HFFc6 (cell line): ENCODE measurements around the gene PRKAG2. TPM values are rescaled to one million over a fixed set of nuclear protein-coding genes. Genes with fewer than 3 reads are reported as not detected.

ENCODE experiments used
- DNase-seq: peaks from one replicate; pipeline ENCODE4 v3.0.0-alpha.2; 2018
- H3K27ac Mint-ChIP-seq: 2 replicates; pipeline ENCODE4 v1.8.0; 2020; ENCODE audit warnings: mild to moderate bottlenecking, mixed read lengths
- H3K27me3 Mint-ChIP-seq: 2 replicates; pipeline ENCODE4 v1.8.0; 2021; ENCODE audit warnings: mild to moderate bottlenecking, moderate library complexity, mixed read lengths; ENCODE audit not compliant: insufficient read depth
- H3K36me3 Mint-ChIP-seq: 2 replicates; pipeline ENCODE4 v1.8.0; 2021; ENCODE audit warnings: low read depth, mixed read lengths
- H3K4me1 Mint-ChIP-seq: 2 replicates; pipeline ENCODE4 v1.8.0; 2020; ENCODE audit warnings: low read depth, mixed read lengths
- H3K4me3 Mint-ChIP-seq: 2 replicates; pipeline ENCODE4 v1.8.0; 2020; ENCODE audit warnings: mild to moderate bottlenecking, moderate library complexity, mixed read lengths
- H3K9me3 Mint-ChIP-seq: 2 replicates; pipeline ENCODE4 v1.8.0; 2020; ENCODE audit warnings: mild to moderate bottlenecking, mixed read lengths
- total RNA-seq, 6 experiments: library from RNA; stranded (reverse); fragmentation: NEBNext Ultra II Directional; extraction: Animal tissue kit (Norgen Biotek cat#: 25700); gene quantifications; 2 replicates in 1 of 6; 3 replicates in 5 of 6; pipeline ENCODE4 v1.2.3, GENCODE V29; 2021
- TF ChIP-seq, protein P1 (sequence below): fragments of 200-600 bp; sonication (generic); IDR thresholded peaks from 2 replicates; pipeline ENCODE4 v1.5.0; 2021; ENCODE audit warnings: antibody characterized with exemption, mild to moderate bottlenecking

PRKAG2 gene
- total RNA-seq, 6 experiments from 2014 or later = 15.1 to 19.2 (median 18.4) TPM

- H3K27ac Mint-ChIP-seq = no peak overlapping the region
- no peaks in the 10 kb centered on the region for H3K9me3 Mint-ChIP-seq
- H3K4me1 Mint-ChIP-seq = no peaks in the 10 kb centered on the region
- H3K36me3 Mint-ChIP-seq = no peaks in the 10 kb centered on the region
- H3K27me3 Mint-ChIP-seq = peaks cover 50% of the 10 kb centered on the region
- no peak for DNase-seq
- TF ChIP-seq, protein P1, sequence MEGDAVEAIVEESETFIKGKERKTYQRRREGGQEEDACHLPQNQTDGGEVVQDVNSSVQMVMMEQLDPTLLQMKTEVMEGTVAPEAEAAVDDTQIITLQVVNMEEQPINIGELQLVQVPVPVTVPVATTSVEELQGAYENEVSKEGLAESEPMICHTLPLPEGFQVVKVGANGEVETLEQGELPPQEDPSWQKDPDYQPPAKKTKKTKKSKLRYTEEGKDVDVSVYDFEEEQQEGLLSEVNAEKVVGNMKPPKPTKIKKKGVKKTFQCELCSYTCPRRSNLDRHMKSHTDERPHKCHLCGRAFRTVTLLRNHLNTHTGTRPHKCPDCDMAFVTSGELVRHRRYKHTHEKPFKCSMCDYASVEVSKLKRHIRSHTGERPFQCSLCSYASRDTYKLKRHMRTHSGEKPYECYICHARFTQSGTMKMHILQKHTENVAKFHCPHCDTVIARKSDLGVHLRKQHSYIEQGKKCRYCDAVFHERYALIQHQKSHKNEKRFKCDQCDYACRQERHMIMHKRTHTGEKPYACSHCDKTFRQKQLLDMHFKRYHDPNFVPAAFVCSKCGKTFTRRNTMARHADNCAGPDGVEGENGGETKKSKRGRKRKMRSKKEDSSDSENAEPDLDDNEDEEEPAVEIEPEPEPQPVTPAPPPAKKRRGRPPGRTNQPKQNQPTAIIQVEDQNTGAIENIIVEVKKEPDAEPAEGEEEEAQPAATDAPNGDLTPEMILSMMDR = no peak
- no peak overlapping the region for H3K4me3 Mint-ChIP-seq
Observed at GRCh38 chr7:151789380-151789947, 87.5 kb downstream of the PRKAG2 start.

- no peaks in the 10 kb centered on the region for H3K36me3 Mint-ChIP-seq
- no peak overlapping the region for H3K27ac Mint-ChIP-seq
- H3K27me3 Mint-ChIP-seq = peaks cover 41% of the 10 kb centered on the region
- H3K9me3 Mint-ChIP-seq = no peaks in the 10 kb centered on the region
- DNase-seq = no peak
- H3K4me3 Mint-ChIP-seq = no peak overlapping the region
- TF ChIP-seq, protein P1 = no peak
- H3K4me1 Mint-ChIP-seq = no peaks in the 10 kb centered on the region
Observed at GRCh38 chr7:151787348-151787747, 89.6 kb downstream of the PRKAG2 start.

DNA sequence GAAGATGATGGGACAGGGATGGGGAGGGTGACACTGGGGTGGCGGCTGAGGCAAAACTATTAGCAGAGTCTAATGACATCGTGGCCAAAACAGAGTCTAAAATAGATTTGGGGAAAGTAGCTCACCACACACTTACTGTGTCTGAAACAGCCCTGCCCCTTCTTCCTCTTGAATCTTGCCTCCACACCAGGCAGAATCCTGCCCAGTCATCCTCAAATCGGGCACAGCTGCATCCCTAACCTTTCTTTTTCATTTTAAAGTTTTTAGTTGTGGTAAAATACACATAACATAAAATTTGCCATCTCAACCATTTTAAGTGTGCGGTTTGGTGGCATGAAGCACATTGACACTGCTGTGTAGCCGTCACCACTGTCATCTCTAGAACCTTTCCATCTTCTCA, 90.0 kb downstream of the PRKAG2 start:
- TF ChIP-seq, protein P1 = no peak
- H3K4me1 Mint-ChIP-seq = no peaks in the 10 kb centered on the region
- H3K9me3 Mint-ChIP-seq = no peaks in the 10 kb centered on the region
- no peak overlapping the region for H3K4me3 Mint-ChIP-seq
- no peak for DNase-seq
- peaks cover 41% of the 10 kb centered on the region for H3K27me3 Mint-ChIP-seq
- no peaks in the 10 kb centered on the region for H3K36me3 Mint-ChIP-seq
- no peak overlapping the region for H3K27ac Mint-ChIP-seq

DNA sequence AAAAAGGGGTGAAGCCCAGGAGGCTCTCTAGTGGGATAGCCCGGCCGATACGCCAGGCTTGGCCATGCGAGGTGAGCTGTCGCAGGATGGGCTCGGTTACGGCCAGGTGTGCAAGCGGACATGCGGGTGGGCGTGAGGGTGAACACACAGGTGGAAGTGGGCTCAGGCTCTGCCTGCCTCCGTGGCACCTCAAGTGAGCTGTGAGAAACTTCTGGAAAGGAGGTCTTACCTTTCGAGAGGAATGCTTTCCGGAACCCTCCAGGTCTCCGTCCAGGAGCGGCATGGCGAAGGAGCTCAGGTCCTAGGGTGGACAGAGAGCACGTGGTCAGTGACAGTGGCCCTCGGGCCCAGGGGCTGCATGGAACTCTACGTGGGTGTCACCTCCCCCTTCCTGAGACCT, 90.7 kb downstream of the PRKAG2 start:
- no peaks in the 10 kb centered on the region for H3K4me1 Mint-ChIP-seq

GRCh38 chr7:151785681-151785965, 91.3 kb downstream of the PRKAG2 start:
- H3K4me1 Mint-ChIP-seq = no peaks in the 10 kb centered on the region
- DNase-seq = no peak
- no peak overlapping the region for H3K27ac Mint-ChIP-seq
- H3K27me3 Mint-ChIP-seq = peaks cover 38% of the 10 kb centered on the region
- H3K9me3 Mint-ChIP-seq = no peaks in the 10 kb centered on the region
- no peaks in the 10 kb centered on the region for H3K36me3 Mint-ChIP-seq
- TF ChIP-seq, protein P1 = no peak
- no peak overlapping the region for H3K4me3 Mint-ChIP-seq

More for the DNA sequence above, 90.7 kb downstream of the PRKAG2 start:
- Mint-ChIP-seq H3K27me3 (peaks cover 38% of the 10 kb centered on the region), H3K4me3 (no peak overlapping the region), H3K9me3 (no peaks in the 10 kb centered on the region), H3K36me3 (no peaks in the 10 kb centered on the region), H3K27ac (no peak overlapping the region)
- TF ChIP-seq, protein P1 = no peak
- no peak for DNase-seq
